Activated CD8-positive, alpha-beta memory T cell treated with anti-CD3 and anti-CD28 coated beads, Interleukin-2, amount 50 U/mL, for 1 hour (primary cell): ENCODE data around the gene SLC30A1.
"Not testable (repeated sequence)": the region's sequence is repeated elsewhere in the genome, so short reads cannot be mapped to it uniquely, and the experiment has no call there.

Experiments
- DNase-seq: peaks from one replicate; pipeline ENCODE4 v3.0.0-alpha.2; 2020; ENCODE audit errors: extremely low read depth

Gene SLC30A1

DNA sequence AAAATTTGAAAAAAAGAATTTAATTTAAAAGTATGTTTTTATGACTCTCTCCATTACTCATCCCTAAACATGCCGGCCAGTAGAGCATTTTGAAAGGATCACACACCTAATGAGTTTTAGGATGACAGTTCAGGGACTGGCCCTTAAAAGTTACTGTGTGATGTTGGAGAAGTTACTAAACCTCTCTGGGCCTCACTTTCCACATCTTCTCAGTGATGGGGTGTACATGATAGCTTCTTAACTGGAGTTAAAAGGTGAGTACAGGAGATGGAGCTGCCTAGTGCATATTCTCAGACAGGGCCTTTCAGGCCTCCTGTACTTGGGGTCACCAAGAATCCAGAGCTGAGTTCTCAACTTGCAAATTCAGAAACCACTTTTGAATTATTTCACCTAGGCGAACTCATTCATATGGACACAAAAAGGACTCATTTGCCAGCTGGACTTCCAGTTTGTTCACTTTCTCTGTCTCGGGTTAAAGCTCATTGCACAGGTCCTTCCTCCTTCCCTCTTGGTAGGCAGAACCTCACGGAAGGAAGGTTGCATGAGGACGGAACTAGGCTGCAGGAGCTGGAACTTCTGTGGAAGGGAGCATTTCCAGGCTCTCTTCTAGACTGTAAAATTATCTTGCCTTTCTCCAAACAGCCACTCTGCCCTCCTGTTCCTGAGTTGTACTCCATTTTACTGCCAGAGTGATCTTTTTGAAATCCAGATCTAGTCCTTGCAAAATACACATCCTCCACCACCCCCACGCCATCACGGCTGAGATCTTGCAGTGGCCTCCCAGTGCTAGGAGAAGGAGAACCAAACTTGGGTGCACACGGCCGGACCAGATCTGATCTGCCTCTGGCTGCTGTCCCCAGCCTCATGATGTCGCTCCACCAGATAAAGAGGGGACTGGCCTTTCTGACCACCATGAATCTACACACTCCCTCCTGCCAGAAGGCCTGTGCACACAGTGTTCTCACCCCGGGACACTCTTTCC is 4.3 kb upstream of the SLC30A1 start:
- DNase-seq: no peak

DNA sequence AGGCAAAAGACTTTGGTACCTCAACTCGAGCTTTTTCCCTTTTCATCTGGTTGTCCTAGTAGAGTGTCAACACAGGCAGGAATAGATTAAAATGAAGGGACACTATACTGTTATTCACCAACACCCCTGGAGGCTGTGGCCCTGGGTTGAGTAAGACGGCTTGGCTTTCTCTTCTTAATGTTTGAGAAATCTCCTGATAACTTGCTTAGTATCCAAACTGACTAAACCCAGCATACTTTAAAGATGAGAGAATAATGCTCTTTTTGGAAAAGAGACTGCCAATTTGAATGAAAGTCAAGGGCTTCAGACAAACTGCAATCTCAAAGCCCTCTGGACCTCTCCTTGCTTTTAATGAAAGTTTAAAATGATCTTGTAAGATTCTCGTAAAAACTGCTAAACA is 2.6 kb upstream of the SLC30A1 start:
- DNase-seq: no peak

DNA sequence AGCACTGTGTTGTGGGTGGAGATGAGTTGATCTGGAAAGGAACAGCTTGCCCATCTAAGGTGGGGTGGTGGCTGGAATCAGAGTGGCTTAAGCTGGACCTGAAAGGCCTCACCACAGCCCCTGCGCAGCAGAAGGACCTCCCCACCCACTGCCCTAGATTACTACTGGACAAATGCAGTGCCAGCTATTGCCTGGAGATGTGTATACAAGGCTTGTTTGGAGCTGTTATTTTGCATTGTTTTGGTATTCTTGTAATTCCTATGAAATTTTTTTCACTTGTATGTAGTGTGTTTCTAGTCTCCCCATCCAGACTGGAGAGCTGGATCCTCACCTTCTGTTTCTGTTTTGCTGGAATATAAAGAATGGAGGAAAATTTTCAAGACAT is 1.3 kb upstream of the SLC30A1 start:
- DNase-seq: no peak

DNA sequence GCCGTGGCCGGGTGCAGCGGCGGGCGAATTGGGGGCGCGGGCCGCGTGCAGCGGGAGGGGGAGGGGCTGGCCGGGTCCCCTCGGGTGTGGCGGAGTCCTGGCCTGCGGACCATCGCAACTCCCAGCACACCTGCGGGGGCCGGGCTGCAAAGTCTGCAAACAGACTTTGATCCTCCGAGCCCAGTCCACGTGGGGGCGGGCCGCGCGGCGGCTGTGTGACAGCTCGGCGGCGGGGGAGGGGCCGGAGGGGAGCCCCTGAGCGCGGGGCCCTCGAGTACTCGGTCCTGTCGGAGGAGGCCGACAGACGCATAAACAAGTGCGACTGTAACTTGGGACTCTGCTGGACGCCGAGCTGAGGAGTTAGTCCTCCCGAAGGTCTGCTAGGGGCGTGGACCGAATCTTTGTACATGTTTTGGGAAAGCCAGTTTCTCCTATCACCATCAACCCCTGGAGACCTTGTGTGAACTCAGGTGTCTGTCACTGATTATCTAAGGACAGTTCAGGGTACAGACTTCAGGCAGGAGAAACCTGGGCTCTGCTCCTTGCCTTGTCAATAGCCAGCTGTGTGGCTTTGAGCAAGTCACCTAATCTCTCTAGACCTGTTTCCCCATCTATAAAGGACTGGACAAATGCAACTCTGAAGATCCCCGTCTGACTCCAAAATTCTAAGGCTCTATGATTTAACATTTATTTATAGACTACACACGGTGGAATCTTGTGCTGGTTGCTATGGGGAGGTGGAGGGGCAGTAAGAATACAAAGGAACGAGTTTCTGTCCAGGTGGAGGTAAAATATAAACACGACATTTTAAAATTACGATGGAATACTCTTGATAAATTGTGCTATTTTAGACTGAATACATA is 710 bp upstream of the SLC30A1 start:
- DNase-seq: no peak

DNA sequence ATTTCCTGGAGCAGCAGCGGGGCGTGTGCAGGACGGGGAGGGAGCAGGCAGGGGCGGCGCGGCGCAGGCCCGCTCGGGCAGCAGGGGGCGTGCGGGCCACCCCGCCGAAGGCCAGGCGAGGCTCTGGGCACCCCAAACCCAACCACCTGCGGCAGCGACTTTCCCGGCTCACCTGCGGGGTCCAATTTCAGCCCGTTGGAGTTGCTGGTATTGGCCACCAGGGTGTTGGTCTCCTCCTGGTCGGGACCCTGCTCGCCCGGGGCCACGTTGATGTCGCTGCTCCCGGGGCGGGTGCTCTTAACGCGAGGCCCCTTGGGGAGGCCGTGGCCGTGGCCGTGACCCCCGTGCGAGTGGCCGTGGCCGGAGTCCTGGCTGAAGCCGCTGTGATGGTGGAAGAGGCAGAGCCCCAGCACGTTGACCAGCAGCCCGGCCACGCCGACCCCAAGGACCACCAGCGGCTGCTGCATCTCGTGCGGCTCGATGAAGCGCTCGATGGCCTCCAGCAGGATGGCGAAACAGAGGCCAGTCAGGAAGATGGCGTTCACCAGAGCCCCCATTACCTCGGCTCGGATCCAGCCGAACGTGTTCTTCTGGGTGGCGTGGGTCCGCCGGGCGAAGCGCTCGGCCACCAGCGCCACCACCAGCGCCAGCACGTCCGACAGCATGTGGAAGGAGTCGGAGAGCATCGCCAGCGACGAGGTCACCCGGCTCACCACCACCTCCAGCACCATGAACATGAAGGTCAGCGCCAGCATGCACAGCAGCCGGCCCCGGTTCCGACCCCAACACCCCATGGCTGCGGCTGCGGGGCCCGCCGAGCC is 932 bp downstream of the SLC30A1 start:
- DNase-seq: no peak

GRCh38 chr1:211577277-211577818 is 1.6 kb downstream of the SLC30A1 start:
- DNase-seq: no peak

GRCh38 chr1:211576717-211577116 is 2.2 kb downstream of the SLC30A1 start:
- no peak for DNase-seq

GRCh38 chr1:211574705-211575104 is 4.3 kb downstream of the SLC30A1 start:
- no peak for DNase-seq

- no peak for DNase-seq
Observed at GRCh38 chr1:211571998-211572397, 7.0 kb downstream of the SLC30A1 start.

- DNase-seq: not testable (repeated sequence)
Observed at GRCh38 chr1:211570378-211570777, 8.6 kb downstream of the SLC30A1 start.

GRCh38 chr1:211566431-211567025 is 12.4 kb downstream of the SLC30A1 start:
- no peak for DNase-seq

DNA sequence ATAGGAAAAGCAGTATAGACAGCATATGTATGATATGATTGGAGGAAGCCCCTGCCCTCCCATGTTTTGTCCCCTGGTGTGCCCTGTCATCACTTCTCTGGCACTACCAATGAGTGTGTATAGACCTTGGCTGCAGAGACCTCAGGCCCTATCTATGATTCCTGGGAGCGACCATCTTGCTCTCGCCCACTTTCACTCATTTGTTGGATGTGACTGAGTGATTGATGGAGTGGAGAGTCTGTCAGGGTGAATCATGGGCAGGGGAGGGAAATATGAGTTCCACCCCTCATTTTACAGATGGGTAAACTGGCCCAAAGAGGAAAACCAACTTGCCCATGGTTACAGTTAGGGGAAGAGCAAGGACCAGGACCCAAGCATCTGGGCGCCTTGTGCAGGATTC is 14.9 kb downstream of the SLC30A1 start:
- DNase-seq: no peak

DNA sequence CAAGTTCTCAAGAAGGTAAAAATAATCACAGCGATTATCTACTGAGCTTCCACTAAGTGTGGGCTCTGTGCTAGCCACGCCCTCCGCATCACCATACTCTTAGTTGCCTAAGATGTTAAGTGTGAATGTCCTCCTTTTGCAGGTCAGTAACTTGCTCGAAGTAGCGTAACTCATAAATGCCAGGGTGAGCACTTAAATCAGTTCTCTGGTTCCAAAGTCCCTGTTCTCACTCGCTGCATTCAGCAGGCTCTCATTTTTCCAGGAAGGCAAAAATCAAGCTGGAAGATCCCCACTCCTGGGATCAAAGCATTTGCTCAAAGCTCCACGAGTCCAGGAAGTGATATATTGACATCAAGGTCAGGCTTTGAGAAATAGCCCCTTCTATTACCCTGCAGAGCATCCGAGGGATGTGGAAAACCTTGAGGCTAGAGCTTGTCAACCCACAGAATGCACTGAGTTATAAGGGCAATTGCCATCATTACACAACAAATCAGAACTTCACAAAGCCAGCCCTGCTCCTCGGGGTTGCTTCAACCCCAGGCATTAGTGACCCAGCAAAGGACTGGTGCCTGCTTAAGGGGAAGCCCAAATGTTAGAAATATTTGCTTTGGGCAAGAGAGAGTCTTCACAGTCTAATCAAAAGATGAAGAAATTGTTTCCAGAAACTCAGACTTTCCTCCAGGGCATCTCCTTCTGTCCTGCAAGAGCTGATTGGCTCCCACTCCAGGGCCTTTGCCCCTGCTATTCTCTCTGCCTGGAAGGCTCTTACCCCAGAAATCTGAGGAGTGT is 19.5 kb downstream of the SLC30A1 start:
- no peak for DNase-seq

DNA sequence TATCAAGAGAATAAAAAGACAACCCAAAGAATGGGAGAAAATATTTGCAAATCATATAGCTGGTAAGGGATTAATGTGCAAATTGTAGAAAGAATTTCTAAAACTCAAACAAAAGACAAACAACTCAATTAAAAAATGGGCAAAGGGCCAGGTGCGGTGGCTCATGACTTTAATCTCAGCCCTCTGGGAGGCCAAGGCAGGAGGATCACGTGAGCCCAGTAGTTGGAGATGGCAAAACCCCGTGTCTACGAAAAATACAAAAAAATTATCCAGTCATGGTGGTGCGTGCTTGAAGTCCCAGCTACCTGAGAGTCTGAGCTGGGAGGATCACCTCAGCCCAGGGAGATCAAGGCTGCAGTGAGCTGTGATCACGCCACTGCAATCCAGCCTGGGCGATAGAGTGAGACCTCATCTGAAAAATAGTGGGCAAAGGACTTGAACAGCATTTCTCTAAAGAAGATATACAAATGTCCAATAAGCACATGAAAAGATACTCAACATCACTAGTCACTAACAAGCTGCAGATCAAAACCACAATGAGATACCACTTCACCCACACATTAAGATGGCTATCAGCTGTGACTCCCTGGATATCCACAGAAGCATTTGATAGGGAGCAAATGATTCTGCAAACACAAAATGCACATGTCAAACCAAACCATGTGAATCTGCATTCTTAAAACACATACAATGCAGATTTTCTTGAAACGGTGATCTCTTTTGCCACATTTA is 20.9 kb downstream of the SLC30A1 start:
- DNase-seq: no peak

- no peak for DNase-seq
Observed at GRCh38 chr1:211553549-211553948, 25.4 kb downstream of the SLC30A1 start.

DNA sequence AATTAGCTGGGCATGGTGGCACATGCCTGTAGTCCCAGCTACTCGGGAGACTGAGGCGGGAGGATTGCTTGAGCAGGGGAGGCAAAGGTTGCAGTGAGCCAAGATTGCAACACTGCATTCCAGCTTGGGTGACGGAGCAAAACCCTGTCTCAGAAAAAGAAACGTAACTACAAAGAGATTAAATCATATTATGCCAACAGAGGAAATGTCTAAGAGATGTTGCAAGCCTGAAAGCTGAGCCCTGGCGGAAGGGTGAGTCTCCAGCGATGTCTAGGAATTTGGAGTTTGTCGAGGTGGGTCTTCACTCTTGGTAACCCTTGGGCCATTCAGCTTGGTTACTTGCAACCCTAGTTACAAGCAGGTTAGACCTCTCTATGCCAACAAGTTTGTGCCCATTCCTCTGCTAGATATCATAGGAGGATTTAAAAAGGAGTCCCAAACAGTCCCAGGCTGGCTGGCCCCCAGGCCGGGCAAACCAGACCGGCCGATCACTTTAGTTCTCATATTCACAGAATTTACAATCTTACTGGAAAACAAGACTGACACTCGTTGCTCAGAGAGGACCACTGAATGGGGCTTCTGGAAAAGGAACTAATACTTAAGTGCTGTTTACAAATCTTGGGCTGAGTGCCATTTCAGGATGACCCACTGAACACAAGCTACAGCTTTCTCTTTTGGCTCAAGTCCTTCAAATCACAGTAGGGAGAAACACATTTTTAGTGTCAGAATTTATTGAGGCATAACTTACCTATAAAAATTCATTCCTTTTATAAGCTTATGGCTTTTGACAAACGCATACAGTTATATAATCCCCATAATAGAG is 27.1 kb downstream of the SLC30A1 start:
- no peak for DNase-seq

GRCh38 chr1:211549092-211549711 is 29.8 kb downstream of the SLC30A1 start:
- DNase-seq: no peak
